Activated gamma-delta T cell treated with Interleukin-2 at 50 U/mL for 16 hours (primary cell): Measurements from ENCODE around the gene CBL.

Source experiments
- DNase-seq: peaks from one replicate; pipeline ENCODE4 v3.0.0-alpha.2; 2020

CBL gene

GRCh38 chr11:119315131-119316015 is 109.2 kb downstream of the CBL start:
- DNase-seq, result peak; percentile 51

- no peak for DNase-seq
These were observed 110.0 kb downstream of the CBL start for GRCh38 chr11:119316016-119316728.

DNA sequence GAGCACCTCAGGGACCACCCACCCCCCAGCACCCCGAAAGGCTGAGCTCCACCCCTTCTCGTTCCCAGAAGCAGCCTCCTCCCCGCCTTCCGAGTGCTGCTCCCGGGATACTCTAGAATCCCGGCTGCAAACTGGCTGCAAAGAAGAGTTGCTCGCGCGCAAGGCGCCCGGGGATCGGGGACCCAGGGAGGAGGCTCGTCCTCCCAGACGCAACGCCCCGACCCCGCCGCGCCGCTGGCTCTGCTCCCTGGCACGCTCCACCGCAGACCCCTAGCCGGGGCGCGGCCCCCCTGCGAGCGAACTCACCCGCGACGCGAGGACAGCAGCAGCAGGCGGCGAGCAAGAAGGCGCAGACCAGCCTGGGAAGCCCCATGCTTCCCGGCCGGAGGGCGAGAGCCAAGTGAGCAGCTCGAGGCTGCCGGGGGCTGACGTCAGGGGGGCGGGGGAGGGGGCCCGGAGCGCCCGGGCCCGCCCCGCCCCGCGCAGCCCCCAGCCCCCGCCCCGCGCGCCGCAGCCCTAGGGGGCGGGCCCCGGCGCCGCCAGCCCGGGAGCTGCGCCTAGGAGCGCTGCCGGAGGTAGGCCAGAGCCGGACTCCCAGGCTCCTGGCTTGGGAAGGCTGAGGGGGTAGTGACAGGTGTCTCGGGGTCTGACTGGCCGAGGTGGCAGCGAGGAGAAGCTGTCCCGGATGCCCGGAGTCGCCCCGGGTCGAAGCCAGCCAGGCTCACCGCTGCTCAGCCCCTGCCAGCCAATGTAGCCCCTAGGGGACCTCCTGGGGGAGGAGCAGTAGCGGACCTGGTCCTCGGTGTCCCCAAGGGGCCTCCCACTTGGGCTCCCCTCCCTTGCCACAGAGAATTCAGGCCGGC is 110.8 kb downstream of the CBL start, which contains the start of gene MCAM:
Gene MCAM (minus strand): TSS at position 402 of the 863 bp plus-strand sequence. CDS start 29 bp downstream, at position 373.
- DNase-seq, result no peak

DNA sequence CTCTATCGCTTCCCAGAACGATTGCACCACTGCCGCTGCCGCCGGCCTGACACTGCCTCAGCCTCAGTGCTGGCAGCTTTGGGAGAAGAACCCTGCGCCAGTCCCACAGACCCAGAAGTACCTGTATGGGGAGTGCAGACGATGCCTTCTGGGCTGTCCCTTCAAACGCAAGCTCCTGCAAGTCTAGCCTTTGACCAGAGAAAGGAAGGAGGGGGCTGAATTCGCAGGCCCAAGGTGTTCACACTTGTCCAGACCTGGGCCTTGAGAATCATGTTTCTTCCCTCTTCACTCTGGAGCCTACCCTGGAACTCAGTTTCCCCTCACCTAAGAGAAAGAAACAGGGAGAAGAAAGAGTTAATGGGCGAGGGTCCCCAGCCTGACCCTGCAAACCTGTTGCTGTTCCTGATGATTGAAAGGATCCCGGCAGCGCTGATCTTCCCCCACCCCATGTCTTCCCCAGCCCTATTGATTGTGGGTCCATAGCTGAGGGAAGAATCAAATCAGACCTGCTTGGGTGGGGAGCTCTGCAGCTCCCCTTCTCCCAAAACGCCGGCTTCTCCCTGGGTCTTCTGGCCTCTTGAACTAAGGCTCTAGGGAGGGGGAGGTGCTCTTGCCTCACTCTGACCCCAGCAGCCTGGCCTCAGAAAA is 111.6 kb downstream of the CBL start:
- no peak for DNase-seq

DNA sequence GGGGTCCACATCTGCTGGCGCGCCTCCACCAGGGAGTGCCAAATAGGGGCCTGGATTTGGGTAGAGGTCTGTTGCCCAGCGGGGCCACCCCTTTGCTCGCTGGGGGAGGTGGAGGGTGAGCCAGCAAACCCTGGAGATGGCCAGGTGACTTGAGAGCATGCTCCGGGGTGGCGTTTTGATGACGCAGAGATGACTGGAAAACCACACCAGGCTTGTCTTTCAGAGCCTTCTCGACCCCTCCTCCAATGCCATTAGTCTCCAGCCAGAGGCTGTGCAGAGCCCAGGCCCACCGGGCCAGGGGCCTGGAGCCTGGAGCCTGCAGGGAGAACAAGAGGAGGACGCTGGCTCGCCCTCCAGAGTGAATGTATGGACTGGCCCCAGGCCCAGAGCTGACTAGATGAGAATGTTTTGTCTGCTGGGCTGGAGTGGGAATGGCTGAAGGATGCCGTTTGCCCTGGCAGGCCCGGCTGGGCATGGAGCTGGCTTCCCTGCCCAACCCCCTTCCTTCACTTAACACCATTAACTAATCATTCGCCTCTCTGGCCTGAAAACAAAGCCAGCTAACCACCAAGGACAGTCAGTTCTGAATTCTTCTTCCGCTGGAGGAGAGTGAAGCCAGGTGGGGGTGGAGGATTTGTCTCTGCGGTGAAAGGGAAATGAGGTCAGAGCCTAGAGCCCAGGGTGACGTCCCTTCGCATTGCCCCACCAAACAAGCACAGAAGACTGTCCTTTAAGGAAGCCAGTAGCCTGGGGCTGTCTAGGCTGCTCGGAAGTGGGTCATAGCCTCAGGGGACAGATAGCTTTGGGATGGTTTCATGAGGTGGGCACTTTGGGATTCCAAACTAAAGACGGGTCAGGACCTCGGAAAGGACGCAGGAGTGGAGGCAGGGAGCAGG is 112.3 kb downstream of the CBL start:
- DNase-seq, result no peak

GRCh38 chr11:119319136-119319699 is 113.1 kb downstream of the CBL start:
- no peak for DNase-seq

DNA sequence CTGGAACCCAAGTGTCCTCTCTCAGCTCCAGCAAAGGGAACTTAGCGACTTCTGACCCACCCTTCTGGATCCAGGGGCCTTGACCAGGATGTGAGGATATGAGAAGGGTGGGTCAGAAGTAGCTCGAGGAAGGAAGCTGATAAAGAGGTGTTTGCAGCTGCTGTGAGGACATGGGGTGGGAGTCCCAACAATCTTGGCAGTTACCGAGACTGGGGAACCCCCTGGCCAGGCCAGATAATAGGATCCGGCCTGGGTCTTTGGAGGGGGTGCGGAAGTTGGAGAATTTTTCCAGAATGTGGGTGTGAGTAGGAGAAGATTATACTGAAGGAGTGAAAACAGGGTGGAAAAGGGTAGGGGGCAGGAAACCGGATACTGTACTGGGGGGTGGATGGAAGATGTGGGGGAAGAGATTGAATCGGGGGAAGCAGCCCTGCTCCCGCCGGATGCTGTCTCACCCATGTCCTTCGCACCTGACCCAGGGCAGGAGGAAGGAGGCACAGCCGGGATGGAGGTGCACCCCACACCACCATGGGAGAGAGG is 113.6 kb downstream of the CBL start:
- DNase-seq, result no peak

DNA sequence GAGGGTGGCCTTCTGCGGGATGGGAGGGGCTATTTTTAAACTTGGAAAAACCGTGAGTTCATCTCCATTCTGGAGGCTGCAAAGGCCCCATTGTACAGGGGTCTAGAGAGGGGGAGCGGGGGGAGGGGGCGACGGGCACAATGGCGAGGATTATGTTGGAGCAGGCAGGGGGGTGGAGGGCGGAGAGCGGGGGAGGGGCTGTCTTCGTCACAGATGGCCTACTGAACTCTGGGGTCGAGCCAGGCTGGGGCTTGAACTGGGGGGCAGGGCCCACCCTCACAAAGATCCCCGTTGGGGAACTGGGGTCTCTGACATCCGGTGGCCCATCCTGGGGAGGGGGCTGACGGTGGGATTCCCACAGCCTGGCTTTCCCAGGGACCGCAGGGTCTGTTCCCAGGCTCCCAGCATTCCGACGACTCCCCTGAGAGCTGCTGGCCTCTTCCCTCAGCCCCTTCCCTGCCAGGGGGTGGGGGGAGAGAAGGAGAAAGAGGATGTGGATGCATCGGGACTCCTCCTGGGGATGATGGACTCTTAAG is 114.2 kb downstream of the CBL start:
- no peak for DNase-seq

GRCh38 chr11:119320776-119321524 is 114.8 kb downstream of the CBL start:
- peak; percentile 45 for DNase-seq

GRCh38 chr11:119322360-119322739 is 116.2 kb downstream of the CBL start:
- no peak for DNase-seq

GRCh38 chr11:119322921-119323531 is 116.9 kb downstream of the CBL start:
- DNase-seq, result no peak

DNA sequence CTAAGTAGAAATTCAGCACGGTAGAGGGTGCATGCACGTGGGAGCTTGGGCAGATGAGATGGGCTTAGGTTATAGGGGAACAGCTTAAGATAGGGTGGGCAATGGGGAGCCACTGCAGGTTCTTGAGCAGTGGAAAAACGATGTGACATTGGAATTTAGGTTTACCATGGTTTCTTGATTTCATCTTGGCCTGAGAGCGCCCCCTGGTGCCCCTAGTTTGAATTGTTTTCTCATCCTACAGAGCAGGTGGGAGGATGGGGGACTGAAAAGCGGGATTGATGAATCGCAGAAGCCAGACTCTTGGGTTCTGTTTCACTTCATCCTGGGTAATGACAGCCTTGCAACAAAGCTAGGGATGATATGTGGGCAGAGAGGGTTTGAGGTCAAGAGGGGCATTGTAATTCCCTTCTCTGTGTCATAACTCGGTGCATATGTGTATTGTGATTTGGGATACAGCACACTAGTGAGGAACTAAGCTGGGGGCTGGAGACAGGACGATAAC is 117.4 kb downstream of the CBL start:
- DNase-seq, result peak; percentile 81

- DNase-seq, result no peak
These were observed 118.0 kb downstream of the CBL start for GRCh38 chr11:119324189-119324588.

GRCh38 chr11:119329320-119329719 is 123.2 kb downstream of the CBL start:
- no peak for DNase-seq

GRCh38 chr11:119330237-119330636 is 124.1 kb downstream of the CBL start:
- no peak for DNase-seq

DNA sequence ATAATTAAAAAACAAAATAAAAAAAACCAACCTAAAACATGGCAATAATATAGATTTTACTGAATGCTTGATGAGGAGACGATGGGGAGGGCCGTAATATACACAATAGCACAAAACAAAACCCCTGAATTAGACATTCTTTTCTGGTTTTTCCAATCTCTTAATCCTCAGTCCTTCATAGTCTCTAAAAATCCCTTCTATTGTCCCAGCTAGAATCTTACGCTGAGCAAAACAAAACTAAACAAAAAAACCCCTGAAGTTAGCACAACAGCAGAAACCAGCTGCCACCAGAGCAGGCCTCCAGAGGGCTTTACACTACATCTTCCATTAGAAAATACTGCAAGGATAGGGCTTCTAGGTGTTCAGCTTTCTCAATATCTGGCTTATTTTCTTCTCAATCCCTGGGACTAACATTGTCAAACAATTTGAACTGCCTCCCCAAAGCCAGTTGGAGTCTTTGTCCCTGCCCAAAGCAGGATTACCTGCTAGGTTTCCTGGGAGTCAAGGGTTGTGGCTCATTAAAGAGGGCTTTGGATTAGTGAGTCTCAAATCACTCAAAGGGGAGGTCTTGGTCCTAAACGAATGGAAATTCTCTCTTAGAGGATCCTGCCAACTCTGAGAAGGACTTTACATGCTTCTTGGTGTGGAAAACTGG is 126.1 kb downstream of the CBL start:
- DNase-seq, result no peak

DNA sequence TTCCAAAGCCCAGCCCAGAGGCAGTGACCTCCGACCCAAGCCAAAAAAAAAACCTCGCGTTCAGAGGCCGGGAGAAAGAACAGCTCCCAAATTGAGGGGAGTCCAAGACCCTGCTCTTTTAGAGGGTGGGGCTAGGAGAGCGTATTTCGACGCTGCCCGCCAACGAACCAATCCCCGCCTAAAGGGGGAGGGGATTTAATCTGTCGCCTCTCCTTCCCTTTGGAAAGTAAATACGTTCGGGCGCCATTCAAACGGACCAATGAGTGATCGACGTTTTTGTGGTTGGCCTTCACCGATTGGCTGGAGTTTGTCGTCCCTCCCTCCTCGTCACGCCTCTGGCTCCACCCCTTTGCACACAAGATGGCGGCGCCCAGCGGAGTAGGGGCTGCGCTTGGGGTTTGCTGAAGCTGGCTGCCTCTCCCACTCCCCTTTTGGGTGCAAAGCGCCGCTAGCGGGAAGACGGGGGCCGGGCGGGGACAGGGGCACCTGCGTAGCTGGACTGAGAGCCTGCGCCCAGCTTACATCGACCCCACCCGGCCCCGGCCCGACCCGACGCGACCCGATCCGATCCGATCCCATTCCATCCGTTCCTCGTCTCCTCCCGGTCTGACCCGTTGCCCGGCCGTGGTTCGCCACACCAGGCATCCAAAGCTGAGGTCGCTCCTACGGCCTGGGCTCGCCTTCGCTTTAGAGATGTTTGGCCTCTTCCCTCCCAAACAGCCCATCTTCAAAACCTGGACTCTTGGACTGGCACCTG is 128.2 kb downstream of the CBL start, which contains the start of gene RNF26:
Gene RNF26 (plus strand): TSS at position 354 of the 757 bp plus-strand sequence. CDS start 596 bp downstream, outside the sequence.
- DNase-seq, result peak; percentile 92
